HG03469 (cell line): ENCODE data around the gene LRRFIP2.

Experiments
- ATAC-seq: cut with Tn5 transposase; IDR thresholded peaks from one replicate; pipeline ENCODE4 v1.9.1; 2021; ENCODE audit warnings: mild to moderate bottlenecking, moderate library complexity, moderate number of reproducible peaks; ENCODE audit not compliant: unreplicated experiment

LRRFIP2 gene

GRCh38 chr3:37029516-37030163, 144.7 kb downstream of the LRRFIP2 start:
- ATAC-seq: no peak

DNA sequence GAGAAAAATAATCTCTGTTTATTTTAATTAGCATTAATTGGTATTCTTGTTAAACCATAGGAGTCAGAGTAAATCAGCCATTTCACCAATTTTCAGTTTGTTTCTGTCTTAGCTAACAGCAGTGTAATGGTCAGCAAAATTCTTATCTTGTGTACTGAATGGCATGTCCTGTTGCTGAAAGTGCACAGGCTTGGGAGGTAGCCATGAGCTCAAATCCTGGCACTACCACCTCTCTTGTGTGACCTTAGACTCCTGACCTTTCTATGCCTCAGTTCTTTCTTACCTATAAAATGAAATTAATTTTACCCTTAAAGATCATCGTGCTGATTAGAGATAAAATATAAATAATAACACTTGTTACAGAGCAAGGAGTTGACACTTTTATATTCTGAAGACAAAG, 145.3 kb downstream of the LRRFIP2 start:
- ATAC-seq: no peak

DNA sequence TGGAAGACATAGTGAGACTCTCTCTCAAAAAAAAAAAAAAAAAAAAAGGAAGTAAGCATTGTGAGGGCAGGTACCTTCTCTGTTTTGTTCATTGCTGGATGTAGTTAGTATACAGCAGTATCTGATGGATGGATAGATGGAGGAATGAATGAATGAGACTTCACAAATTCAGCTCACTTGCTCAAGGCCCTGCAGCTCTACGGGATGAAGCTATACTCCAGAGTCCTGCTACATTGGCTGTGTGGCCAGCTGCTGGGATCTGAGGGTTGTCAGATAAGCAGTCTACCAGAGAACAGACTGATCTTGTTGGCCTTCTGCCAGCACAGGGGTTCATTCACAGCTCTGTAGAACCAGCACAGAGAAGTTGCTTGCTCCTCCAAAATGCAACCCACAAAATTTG, 146.1 kb downstream of the LRRFIP2 start:
- no peak for ATAC-seq

DNA sequence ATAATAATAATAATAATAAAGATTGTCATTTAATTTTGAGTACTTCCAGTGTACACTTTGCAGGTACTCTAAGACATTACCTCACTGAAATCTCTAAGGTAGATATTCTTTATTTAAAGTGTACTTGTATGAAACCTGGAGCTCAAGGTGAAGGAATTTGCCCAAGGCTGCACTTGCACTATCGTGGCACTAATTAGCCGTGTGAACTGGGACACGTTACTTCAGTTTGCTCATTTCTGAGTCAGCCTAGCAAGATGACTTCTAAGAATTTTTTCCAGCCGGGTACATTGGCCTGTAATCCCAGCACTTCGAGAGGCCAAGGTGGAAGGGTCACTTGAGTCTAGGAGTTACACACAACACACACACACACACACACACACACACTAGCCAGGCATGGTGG, 147.5 kb downstream of the LRRFIP2 start:
- no peak for ATAC-seq

DNA sequence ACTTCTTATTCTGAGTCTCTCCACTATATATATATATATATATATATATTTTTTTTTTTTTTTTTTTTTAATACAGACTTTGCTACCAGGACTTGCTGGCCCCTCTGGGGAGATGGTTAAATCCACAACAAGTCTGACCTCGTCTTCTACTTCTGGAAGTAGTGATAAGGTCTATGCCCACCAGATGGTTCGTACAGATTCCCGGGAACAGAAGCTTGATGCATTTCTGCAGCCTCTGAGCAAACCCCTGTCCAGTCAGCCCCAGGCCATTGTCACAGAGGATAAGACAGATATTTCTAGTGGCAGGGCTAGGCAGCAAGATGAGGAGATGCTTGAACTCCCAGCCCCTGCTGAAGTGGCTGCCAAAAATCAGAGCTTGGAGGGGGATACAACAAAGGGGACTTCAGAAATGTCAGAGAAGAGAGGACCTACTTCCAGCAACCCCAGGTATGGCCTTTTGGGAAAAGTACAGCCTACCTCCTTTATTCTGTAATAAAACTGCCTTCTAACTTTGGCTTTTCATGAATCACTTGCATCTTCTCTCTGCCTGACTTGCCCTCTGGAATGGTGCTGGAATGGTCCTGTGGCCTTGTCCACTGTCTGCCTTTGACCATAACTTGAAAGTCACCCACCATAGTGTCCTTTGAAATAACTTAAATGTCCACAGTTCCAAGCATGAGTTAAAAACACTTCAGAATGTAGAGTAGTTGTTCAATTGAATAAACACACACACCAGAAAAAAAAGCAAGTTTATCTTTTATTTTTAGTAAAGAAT, 148.6 kb downstream of the LRRFIP2 start:
- ATAC-seq: no peak

DNA sequence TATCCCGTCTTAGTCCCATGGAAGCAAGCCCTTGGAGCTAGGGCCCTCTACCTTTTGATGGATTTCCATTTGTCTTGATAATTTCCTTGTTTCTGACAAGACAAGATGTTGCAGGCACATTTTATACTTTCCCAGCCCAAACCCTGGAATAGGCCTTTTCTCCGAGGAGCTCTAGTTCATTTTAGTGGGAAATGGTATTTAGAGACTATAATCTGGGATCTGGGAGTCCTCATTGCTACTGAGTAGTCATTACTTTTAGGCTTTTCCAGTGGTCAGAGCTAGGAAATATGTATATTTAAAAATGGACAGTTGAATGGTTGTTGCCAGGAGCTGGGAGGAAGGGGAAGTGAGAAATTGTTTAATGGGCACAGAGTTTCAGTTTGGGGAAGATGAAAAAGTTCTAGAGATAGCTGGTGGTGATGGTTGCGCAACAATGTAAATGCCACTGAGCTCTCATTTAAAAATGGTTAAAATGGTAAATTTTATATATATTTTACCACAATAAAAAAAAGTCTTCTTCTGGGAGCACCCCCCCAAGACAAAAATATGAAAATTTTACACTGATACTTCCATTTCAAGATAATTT, 149.5 kb downstream of the LRRFIP2 start:
- ATAC-seq: no peak

- no peak for ATAC-seq
These were observed 150.3 kb downstream of the LRRFIP2 start for GRCh38 chr3:37024092-37024491.

DNA sequence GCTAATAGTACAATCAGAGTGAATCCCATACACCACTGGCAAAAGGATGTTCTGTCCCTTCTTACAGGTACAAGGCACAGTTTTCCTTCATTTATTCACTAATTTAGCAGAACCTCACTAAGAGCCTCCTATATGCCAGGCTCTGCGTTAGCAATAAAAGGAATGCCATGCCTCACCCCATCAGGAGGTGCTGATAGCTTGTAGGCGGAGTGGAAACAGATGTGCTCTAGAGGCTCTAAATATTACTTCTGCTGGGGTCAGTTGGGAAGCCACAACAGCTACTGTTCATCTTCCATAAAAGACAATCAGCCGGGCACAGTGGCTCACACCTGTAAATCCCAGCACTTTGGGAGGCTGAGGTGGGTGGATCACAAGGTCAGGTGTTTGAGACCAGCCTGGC, 156.7 kb downstream of the LRRFIP2 start:
- no peak for ATAC-seq

DNA sequence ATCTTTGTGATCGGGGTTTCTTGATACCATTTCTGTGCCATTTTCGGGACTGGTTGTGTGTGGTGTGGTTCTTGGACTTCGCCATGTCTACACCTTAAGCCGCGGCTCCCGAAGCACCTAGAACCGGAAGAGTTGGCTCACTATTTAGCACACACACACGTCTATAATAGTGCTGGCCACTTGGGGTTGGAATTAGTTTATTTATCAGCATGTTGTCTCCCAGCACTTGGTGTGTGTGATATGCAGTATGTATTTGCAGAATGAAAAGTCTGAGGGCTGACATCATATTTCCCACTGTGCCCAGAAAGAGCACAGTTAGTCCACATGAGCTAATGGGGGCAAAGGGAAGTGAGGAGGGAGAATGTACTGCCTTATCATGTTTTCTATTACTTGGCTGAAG, 157.5 kb downstream of the LRRFIP2 start:
- no peak for ATAC-seq

DNA sequence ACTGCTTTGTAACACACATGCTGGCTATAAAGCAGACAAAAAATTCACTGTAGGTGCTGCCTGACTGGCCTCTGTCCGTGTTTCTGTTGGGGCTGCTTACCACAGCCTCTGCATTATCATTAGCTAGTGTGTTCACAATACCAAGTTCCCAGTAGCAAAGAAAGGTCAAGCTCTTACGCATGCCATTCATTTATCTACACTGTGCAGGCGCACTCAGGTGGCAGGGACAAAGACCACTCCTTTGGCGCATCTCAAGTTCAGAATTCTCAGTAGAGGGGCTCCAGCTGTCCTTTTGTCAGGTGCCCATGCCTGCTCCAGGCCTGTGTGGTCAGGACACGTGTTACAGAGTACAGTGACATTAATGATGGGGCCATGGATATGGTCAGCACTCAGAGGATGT, 158.7 kb downstream of the LRRFIP2 start:
- no peak for ATAC-seq

DNA sequence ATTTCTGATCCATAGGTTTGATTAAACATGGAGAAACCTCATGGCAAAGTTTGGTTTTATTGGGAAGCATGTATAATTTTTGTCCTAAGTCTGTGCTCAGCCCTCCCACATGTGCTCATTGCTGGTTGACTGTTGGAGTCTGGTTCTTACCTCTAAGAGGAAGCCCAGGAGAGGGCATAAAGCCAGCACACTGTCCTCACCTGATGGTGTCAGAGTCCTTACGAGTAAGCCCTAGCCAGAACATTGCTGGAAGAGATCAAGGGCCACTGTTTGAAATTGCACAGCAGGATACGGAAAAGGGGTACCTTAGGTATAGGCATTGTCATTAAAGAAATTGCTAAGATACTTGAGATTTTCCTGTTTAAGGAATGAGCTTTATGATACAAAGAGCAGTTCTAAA, 159.8 kb downstream of the LRRFIP2 start:
- no peak for ATAC-seq
